Upper lobe of right lung (tissue), 1 donor: Measurements from ENCODE around the gene KRTAP9-3. TPM values are rescaled to one million over a fixed set of nuclear protein-coding genes. Genes with fewer than 3 reads are reported as not detected.
"Not testable (repeated sequence)": the region's sequence is repeated elsewhere in the genome, so short reads cannot be mapped to it uniquely, and the experiment has no call there.

ENCODE experiments used
- ATAC-seq: fragments of 200-7000 bp; cut with Tn5 transposase; one replicate; pipeline ENCODE4 v1.9.1; 2020; ENCODE audit warnings: mild to moderate bottlenecking, moderate library complexity
- DNase-seq: peaks from one replicate; pipeline ENCODE4 v3.0.0-alpha.2; 2020
- H3K27ac ChIP-seq: fragments of 200-600 bp; one replicate; pipeline ENCODE4 v1.8.0; 2022
- H3K27me3 ChIP-seq: fragments of 200-600 bp; one replicate; pipeline ENCODE4 v1.8.0; 2022; ENCODE audit warnings: mild to moderate bottlenecking
- H3K36me3 ChIP-seq: fragments of 200-600 bp; one replicate; pipeline ENCODE4 v1.8.0; 2022
- H3K4me1 ChIP-seq: fragments of 200-600 bp; one replicate; pipeline ENCODE4 v1.8.0; 2022
- H3K4me3 ChIP-seq: fragments of 200-600 bp; one replicate; pipeline ENCODE4 v1.8.0; 2022; ENCODE audit warnings: mild to moderate bottlenecking
- H3K9me3 ChIP-seq: fragments of 200-600 bp; one replicate; pipeline ENCODE4 v1.8.0; 2022
- CTCF ChIP-seq: fragments of 200-600 bp; IDR thresholded peaks from one replicate; pipeline ENCODE4 v1.8.0; 2022; ENCODE audit warnings: antibody characterized with exemption
- intact Hi-C: fragments of 100-400 bp; cut with DNase I; formaldehyde crosslinking; loops from one replicate; pipeline ENCODE4 v1.11.0; 2022
- total RNA-seq: library from RNA; stranded (reverse); fragmentation: NEBNext Ultra II Directional; extraction: Animal tissue kit (Norgen Biotek cat#: 25700); gene quantifications from one replicate; pipeline ENCODE4 v1.2.1, GENCODE V29; 2021
- donor health status: DM: no; HTN: yes; CAD: no; lungs with severe emphysema.

The KRTAP9-3 gene
- total RNA-seq, 1 donor from 2014 or later, result not detected

- no peak for TF ChIP-seq CTCF
- peaks cover under 1% of the 10 kb centered on the region for H3K27me3 ChIP-seq
- H3K36me3 ChIP-seq, result no peaks in the 10 kb centered on the region
- no peak for DNase-seq
- no peak overlapping the region for H3K4me3 ChIP-seq
- H3K27ac ChIP-seq, result no peak overlapping the region
- H3K9me3 ChIP-seq, result no peaks in the 10 kb centered on the region
- ATAC-seq, result no peak
- intact Hi-C loops, result no loop called here
- no peaks in the 10 kb centered on the region for H3K4me1 ChIP-seq
Observed at GRCh38 chr17:41251261-41251660, 19.0 kb downstream of the KRTAP9-3 start.

DNA sequence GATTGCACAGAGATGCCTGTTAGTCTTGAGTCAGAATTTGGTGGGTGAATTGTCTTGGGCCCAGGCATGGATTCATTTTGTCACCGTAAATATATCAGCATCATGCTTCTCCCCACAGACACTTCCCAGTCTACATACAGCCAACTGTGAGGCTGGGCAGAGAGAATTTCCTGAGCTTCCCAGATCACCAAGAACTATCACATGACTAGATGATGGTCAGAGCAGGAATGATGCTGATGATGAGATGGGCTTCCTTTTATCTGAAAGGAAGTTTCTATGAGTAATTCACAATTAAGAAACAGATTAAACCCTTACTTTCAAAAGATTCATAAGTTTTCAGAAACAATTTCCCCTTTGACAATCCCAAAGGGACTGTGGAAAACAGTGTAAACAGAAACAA is 22.6 kb downstream of the KRTAP9-3 start:
- Histone ChIP-seq H3K27me3 (peaks cover 11% of the 10 kb centered on the region), H3K27ac (no peak overlapping the region), H3K9me3 (no peaks in the 10 kb centered on the region), H3K36me3 (no peaks in the 10 kb centered on the region), H3K4me1 (no peaks in the 10 kb centered on the region), H3K4me3 (no peak overlapping the region)
- intact Hi-C loops, result no loop called here
- no peak for TF ChIP-seq CTCF
- no peak for DNase-seq
- ATAC-seq, result no peak

DNA sequence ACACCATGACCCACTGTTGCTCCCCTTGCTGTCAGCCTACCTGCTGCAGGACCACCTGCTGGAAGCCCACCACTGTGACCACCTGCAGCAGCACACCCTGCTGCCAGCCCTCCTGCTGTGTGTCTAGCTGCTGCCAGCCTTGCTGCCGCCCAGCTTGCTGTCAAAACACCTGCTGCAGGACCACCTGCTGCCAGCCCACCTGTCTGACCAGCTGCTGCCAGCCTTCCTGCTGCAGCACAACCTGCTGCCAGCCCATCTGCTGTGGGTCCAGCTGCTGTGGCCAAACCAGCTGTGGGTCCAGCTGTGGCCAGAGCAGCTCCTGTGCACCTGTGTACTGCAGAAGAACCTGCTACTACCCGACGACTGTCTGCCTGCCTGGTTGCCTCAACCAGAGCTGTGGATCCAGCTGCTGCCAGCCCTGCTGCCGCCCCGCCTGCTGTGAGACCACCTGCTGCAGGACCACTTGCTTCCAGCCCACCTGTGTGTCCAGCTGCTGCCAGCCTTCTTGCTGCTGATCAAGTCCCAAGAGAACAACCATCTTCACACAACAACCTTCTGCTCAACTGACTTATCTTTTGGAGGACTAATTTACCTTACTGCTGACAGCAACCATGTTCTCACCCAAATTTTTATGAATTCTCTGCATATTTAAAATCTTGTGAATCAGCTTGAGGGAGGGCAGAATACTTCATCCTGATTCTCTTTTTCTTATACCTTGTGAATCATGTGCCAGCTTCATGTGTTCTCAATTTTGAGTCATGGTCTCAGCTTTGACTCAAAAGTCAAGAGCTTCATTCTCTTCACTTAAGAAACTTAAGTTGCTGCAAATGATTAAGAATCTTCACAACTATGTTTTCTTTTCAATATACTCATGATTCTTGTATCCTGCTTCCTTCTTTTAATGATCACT is 23.4 kb downstream of the KRTAP9-3 start, which contains the start of gene KRTAP9-9:
KRTAP9-9 (plus strand) TSS at position 4 of the 910 bp plus-strand sequence.
- H3K4me1 ChIP-seq, DNase-seq, H3K4me3 ChIP-seq, H3K27ac ChIP-seq, H3K9me3 ChIP-seq, H3K36me3 ChIP-seq, ATAC-seq, intact Hi-C loops: not testable (repeated sequence)
- peaks cover 11% of the 10 kb centered on the region for H3K27me3 ChIP-seq

- H3K36me3 ChIP-seq, result no peaks in the 10 kb centered on the region
- ATAC-seq, result no peak
- H3K4me1 ChIP-seq, result no peaks in the 10 kb centered on the region
- no peak overlapping the region for H3K27ac ChIP-seq
- TF ChIP-seq CTCF, result no peak
- no peaks in the 10 kb centered on the region for H3K9me3 ChIP-seq
- H3K4me3 ChIP-seq, result no peak overlapping the region
- intact Hi-C loops, result no loop called here
- no peak for DNase-seq
- H3K27me3 ChIP-seq, result peaks cover 11% of the 10 kb centered on the region
Observed at GRCh38 chr17:41256291-41256685, 24.0 kb downstream of the KRTAP9-3 start.

DNA sequence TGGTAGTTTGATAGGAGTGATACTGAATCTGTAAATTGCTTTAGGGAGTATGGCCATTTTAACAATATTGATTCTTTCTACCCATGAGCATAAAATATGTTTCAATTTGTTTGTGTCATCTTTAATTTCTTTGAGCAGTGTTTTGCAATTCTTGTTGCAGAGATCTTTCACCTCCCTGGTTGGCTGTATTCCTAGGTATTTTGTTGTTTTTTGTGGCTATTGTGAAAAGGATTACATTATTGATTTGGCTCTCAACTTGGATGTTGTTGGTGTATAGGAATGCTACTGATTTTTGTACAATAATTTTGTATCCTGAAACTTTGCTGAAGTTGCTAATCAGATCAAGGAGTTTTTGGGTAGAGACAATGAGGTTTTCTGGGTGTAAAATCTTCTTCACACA is 26.2 kb downstream of the KRTAP9-3 start:
- no peak for TF ChIP-seq CTCF
- Histone ChIP-seq H3K9me3 (no peaks in the 10 kb centered on the region), H3K4me1 (no peaks in the 10 kb centered on the region), H3K27me3 (peaks cover 11% of the 10 kb centered on the region), H3K36me3 (no peaks in the 10 kb centered on the region), H3K27ac (no peak overlapping the region), H3K4me3 (no peak overlapping the region)
- no peak for DNase-seq
- intact Hi-C loops, result no loop called here
- ATAC-seq, result no peak

GRCh38 chr17:41263212-41263611 is 31.0 kb downstream of the KRTAP9-3 start:
- H3K4me3 ChIP-seq, result no peak overlapping the region
- H3K27me3 ChIP-seq, result no peaks in the 10 kb centered on the region
- H3K36me3 ChIP-seq, result no peaks in the 10 kb centered on the region
- H3K9me3 ChIP-seq, result no peaks in the 10 kb centered on the region
- intact Hi-C loops, result no loop called here
- DNase-seq (no peak), ATAC-seq (no peak)
- no peaks in the 10 kb centered on the region for H3K4me1 ChIP-seq
- no peak overlapping the region for H3K27ac ChIP-seq
- TF ChIP-seq CTCF, result no peak
